ENCODE measurements around the gene BAHCC1. TPM values are rescaled to one million over a fixed set of nuclear protein-coding genes. Genes with fewer than 3 reads are reported as not detected.

The BAHCC1 gene
- total RNA-seq, 2 donors from 2014 or later: 41.2 to 69.6 TPM

- Histone ChIP-seq H3K36me3 (no peaks in the 10 kb centered on the region), H3K9me3 (no peaks in the 10 kb centered on the region), H3K27ac (peak overlapping the region; percentile 88 to 98), H3K4me3 (peak overlapping the region; percentile 58), H3K4me1 (ENCODE audit: control insufficient read depth in 1 of 2, low read depth in 2 of 2) (peaks cover 39 to 59% of the 10 kb centered on the region in 2 donors), H3K27me3 (replicated peaks; ENCODE audit: insufficient read depth) (no peaks in the 10 kb centered on the region)
- DNase-seq (ENCODE audit: low spot score) (no peak), ATAC-seq (ENCODE audit: insufficient number of reproducible peaks, low FRiP score, low read depth) (no peak)
- TF ChIP-seq CTCF (IDR thresholded peaks at IDR 0.05): no peak
These were observed 11.1 kb downstream of the BAHCC1 start for GRCh38 chr17:81406117-81406953.

GRCh38 chr17:81408049-81408448 is 12.8 kb downstream of the BAHCC1 start:
- H3K27me3 ChIP-seq (replicated peaks; ENCODE audit: insufficient read depth): no peaks in the 10 kb centered on the region
- peaks cover 22 to 49% of the 10 kb centered on the region in 2 donors for H3K4me1 ChIP-seq (ENCODE audit: control insufficient read depth in 1 of 2, low read depth in 2 of 2)
- ATAC-seq (ENCODE audit: insufficient number of reproducible peaks, low FRiP score, low read depth) (no peak), DNase-seq (ENCODE audit: low spot score) (no peak)
- TF ChIP-seq CTCF (IDR thresholded peaks at IDR 0.05): no peak
- H3K9me3 ChIP-seq: no peaks in the 10 kb centered on the region
- no peaks in the 10 kb centered on the region for H3K36me3 ChIP-seq
- no peak overlapping the region for H3K27ac ChIP-seq
- no peak overlapping the region for H3K4me3 ChIP-seq

DNA sequence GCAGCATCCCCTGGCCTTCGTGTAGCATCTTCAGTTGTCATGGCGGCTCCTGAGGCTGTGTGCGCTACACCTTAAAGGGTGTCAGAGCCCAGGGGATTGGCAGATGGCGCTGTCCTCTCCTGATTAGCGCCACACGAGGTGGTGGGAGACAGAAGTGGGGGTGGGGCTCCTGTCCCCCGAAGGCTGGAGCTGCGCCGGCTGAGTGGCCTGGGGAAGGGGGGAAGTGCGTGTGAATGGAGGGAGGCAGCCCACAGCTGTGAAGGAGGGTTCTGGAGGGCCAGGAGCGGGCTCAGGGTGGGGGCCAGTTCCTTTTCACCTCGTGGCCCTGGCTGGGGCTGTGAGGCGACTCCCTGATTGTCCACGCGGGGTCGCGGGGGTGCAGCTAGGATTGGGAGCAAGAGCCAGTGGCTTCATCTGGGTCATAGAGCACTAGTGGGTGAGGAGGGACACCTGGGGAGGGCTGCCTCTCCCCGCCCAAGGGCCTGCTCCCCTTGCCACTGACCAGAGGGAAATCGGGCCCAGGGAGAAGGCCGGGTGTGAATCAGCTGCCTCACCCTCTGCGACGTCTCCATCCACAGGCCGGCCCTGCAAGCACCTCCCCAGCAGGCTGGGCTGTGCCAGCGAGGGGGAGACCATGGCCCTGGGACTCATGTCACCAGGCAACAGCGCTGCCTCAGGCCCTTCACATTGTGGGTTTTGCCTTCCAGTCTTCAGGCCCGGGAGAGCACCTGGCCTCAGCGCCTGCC is 14.1 kb downstream of the BAHCC1 start:
- H3K27ac ChIP-seq: no peak overlapping the region
- DNase-seq (ENCODE audit: low spot score) (no peak), ATAC-seq (ENCODE audit: insufficient number of reproducible peaks, low FRiP score, low read depth) (no peak)
- H3K4me3 ChIP-seq: no peak overlapping the region
- H3K36me3 ChIP-seq: no peaks in the 10 kb centered on the region
- no peaks in the 10 kb centered on the region for H3K9me3 ChIP-seq
- H3K4me1 ChIP-seq (ENCODE audit: control insufficient read depth in 1 of 2, low read depth in 2 of 2): peaks cover 18 to 40% of the 10 kb centered on the region in 2 donors
- H3K27me3 ChIP-seq (replicated peaks; ENCODE audit: insufficient read depth): no peaks in the 10 kb centered on the region
- TF ChIP-seq CTCF (IDR thresholded peaks at IDR 0.05): no peak

DNA sequence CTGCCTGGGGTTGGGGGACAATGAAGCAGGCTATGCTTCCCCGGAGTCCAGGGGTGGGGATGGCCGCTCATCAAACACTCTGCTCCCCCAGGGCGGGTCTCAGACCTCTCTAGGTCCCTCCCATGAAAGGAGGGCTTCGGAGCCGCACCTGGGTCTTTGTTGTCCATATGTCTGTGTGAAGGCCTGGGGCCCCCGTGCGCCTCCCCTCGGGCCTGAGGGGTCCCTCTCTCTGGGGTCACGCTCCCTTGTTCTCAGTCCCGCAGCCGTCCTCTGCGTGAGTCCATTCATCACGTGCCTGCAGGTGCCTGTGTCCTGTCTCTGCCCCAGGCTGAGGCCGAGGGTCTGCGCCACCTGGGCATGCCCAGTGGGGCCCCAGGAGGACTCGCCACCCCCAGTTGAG is 15.6 kb downstream of the BAHCC1 start:
- Histone ChIP-seq H3K27ac (no peak overlapping the region), H3K36me3 (no peaks in the 10 kb centered on the region)

More for the DNA sequence above, 15.6 kb downstream of the BAHCC1 start:
- H3K4me3 ChIP-seq: no peak overlapping the region
- ATAC-seq (ENCODE audit: insufficient number of reproducible peaks, low FRiP score, low read depth) (no peak), DNase-seq (ENCODE audit: low spot score) (no peak)
- TF ChIP-seq CTCF (IDR thresholded peaks at IDR 0.05): no peak
- peaks cover 11 to 26% of the 10 kb centered on the region in 2 donors for H3K4me1 ChIP-seq (ENCODE audit: control insufficient read depth in 1 of 2, low read depth in 2 of 2)
- H3K9me3 ChIP-seq: no peaks in the 10 kb centered on the region
- H3K27me3 ChIP-seq (replicated peaks; ENCODE audit: insufficient read depth): no peaks in the 10 kb centered on the region
